ENCODE results near the gene UBR7.

GRCh38 chr14:93231129-93231979 lies 24.3 kb downstream of the UBR7 start:
- no peak for TF ChIP-seq CTCF (conservative IDR thresholded peaks at IDR 0.05; ENCODE audit: low read depth, low read length)
- no peak for TF ChIP-seq EZH2phosphoT487 (IDR thresholded peaks at IDR 0.05; ENCODE audit: borderline replicate concordance, low read length)

Measured in PC-3 (cell line).